Psoas muscle (tissue), 8 donors: Measurements from ENCODE around the gene SPG11. TPM values are rescaled to one million over a fixed set of nuclear protein-coding genes. Genes with fewer than 3 reads are reported as not detected.
"Not testable (repeated sequence)": the region's sequence is repeated elsewhere in the genome, so short reads cannot be mapped to it uniquely, and the experiment has no call there.

Experiments
- ATAC-seq, 4 donors: fragments of 200-7000 bp; cut with Tn5 transposase; one replicate each; pipeline ENCODE4 v1.9.1; 2020; ENCODE audit warnings: moderate library complexity in 3 of 4, mild to moderate bottlenecking in 2 of 4
- DNase-seq, 2 donors: peaks; one replicate each; pipeline ENCODE4 v3.0.0-alpha.2; 2020
- H3K27ac ChIP-seq: fragments of 200-600 bp; one replicate; pipeline ENCODE4 v1.8.0; 2022
- H3K27me3 ChIP-seq, 3 donors: fragments of 200-600 bp in 1 of 3; one replicate each; pipeline versions ENCODE4 v1.6.1 to v1.8.0; 2013 to 2022; ENCODE audit warnings: low read length in 2 of 3, mild to moderate bottlenecking in 2 of 3, moderate library complexity in 1 of 3; ENCODE audit not compliant: insufficient read depth in 3 of 3
- H3K36me3 ChIP-seq, 2 donors: fragments of 200-600 bp in 1 of 2; one replicate each; pipeline versions ENCODE4 v1.6.1 to v1.8.0; 2013 to 2022; ENCODE audit warnings: low read depth in 1 of 2, mild to moderate bottlenecking in 1 of 2, moderate library complexity in 1 of 2; ENCODE audit not compliant: insufficient read depth in 1 of 2
- H3K4me1 ChIP-seq: fragments of 200-600 bp; one replicate; pipeline ENCODE4 v1.8.0; 2022
- H3K4me3 ChIP-seq: fragments of 200-600 bp; one replicate; pipeline ENCODE4 v1.8.0; 2022; ENCODE audit warnings: mild to moderate bottlenecking
- H3K9me3 ChIP-seq: fragments of 200-600 bp; one replicate; pipeline ENCODE4 v1.8.0; 2022
- CTCF ChIP-seq: fragments of 200-600 bp; IDR thresholded peaks from one replicate; pipeline ENCODE4 v1.8.0; 2022; ENCODE audit warnings: antibody characterized with exemption
- WGBS, 3 donors: extraction: QIAGEN DNeasy Blood & Tissue Kit; methylation state at CpG; one replicate each; pipeline versions ENCODE4 v1.1.6 to v1.1.7; 2013; 5-methylcytosine and 5-hydroxymethylcytosine counted together
- intact Hi-C, 2 donors: fragments of 100-400 bp; cut with DNase I; formaldehyde crosslinking; loops; one replicate each; pipeline versions ENCODE4 v1.11.0 to v1.14.2; 2022
- polyA plus RNA-seq, 3 donors: library from polyadenylated mRNA; stranded (reverse); fragments of 200-250 nt; gene quantifications; one replicate each; pipeline ENCODE4 v1.2.3, GENCODE V29; 2013
- total RNA-seq, 4 donors: library from RNA; stranded (reverse); fragmentation: NEBNext Ultra II Directional in 2 of 4; extraction: Animal tissue kit (Norgen Biotek cat#: 25700) in 2 of 4; gene quantifications; one replicate each; pipeline versions ENCODE4 v1.2.1 to v1.2.4, GENCODE V29; 2021 to 2023
- donor health status: healthy with polysubstance abuse.
- donor health status: DM: no; HTN: no; CAD: no; lungs with moderate emphysema.
- donor health status: Bipolar disorder and iron deficiency.
- donor health status: healthy.
- donor health status: DM: yes; HTN: yes; CAD: no.
- donor health status: DM: no; HTN: no; CAD: no.
- donor health status: DM: no; HTN: no; CAD: no.
- donor health status: DM: yes; HTN: yes; CAD: no.

The SPG11 gene
- total and polyA plus RNA-seq, 7 donors: 10.3 to 38.1 (median 26.3) TPM

GRCh38 chr15:44694416-44694815 is 31.0 kb upstream of the SPG11 start:
- no peaks in the 10 kb centered on the region for H3K4me1 ChIP-seq
- intact Hi-C loops: no loop called here
- H3K9me3 ChIP-seq: no peaks in the 10 kb centered on the region
- DNase-seq: no peak
- H3K27me3 ChIP-seq: peaks cover 0 to 4% (median 0%) of the 10 kb centered on the region in 3 donors
- H3K36me3 ChIP-seq: no peaks in the 10 kb centered on the region
- 75 to 89% (median 82%) methylated on average over 4 of the region's 4 CpGs for WGBS, 3 donors
- H3K4me3 ChIP-seq: no peak overlapping the region
- H3K27ac ChIP-seq: no peak overlapping the region
- no peak for ATAC-seq
- TF ChIP-seq CTCF: no peak

GRCh38 chr15:44692659-44693058 is 29.2 kb upstream of the SPG11 start:
- Histone ChIP-seq H3K9me3 (no peaks in the 10 kb centered on the region), H3K27ac (no peak overlapping the region), H3K4me3 (no peak overlapping the region), H3K27me3 (peaks cover 0 to 4% (median 0%) of the 10 kb centered on the region in 3 donors), H3K4me1 (no peaks in the 10 kb centered on the region), H3K36me3 (no peaks in the 10 kb centered on the region)
- no peak for DNase-seq
- TF ChIP-seq CTCF: no peak
- intact Hi-C loops: no loop called here
- no peak for ATAC-seq
- 87 to 89% (median 87%) methylated on average over 1 of the region's 1 CpG for WGBS, 3 donors

- H3K27ac ChIP-seq, H3K27me3 ChIP-seq, DNase-seq, H3K4me3 ChIP-seq, H3K36me3 ChIP-seq, H3K4me1 ChIP-seq, ATAC-seq, intact Hi-C loops, H3K9me3 ChIP-seq: not testable (repeated sequence)
- WGBS, 3 donors: 40 to 64% (median 43%) methylated on average over 1 of the region's 1 CpG
Observed at GRCh38 chr15:44690245-44690644, 26.8 kb upstream of the SPG11 start.

GRCh38 chr15:44689318-44689717 is 25.9 kb upstream of the SPG11 start:
- DNase-seq, ATAC-seq, H3K9me3 ChIP-seq, H3K27me3 ChIP-seq, H3K4me3 ChIP-seq, H3K4me1 ChIP-seq, H3K36me3 ChIP-seq, H3K27ac ChIP-seq, intact Hi-C loops: not testable (repeated sequence)
- 75 to 79% (median 78%) methylated on average over 2 of the region's 2 CpGs for WGBS, 3 donors

- H3K27me3 ChIP-seq, H3K36me3 ChIP-seq, H3K4me3 ChIP-seq, H3K4me1 ChIP-seq, ATAC-seq, intact Hi-C loops, H3K27ac ChIP-seq, H3K9me3 ChIP-seq: not testable (repeated sequence)
- WGBS, 3 donors: 18 to 29% (median 24%) methylated on average over 8 of the region's 8 CpGs
- peak; percentile 24 to 62 for DNase-seq
Observed at GRCh38 chr15:44682809-44683682, 19.6 kb upstream of the SPG11 start.

GRCh38 chr15:44682211-44682610 is 18.7 kb upstream of the SPG11 start:
- no peaks in the 10 kb centered on the region for H3K27me3 ChIP-seq
- ATAC-seq (no peak), DNase-seq (no peak)
- 67 to 69% (median 69%) methylated on average over 2 of the region's 2 CpGs for WGBS, 3 donors
- intact Hi-C loops: no loop called here
- no peak overlapping the region for H3K4me3 ChIP-seq
- H3K9me3 ChIP-seq: no peaks in the 10 kb centered on the region
- no peaks in the 10 kb centered on the region for H3K36me3 ChIP-seq
- no peak for TF ChIP-seq CTCF
- H3K4me1 ChIP-seq: no peaks in the 10 kb centered on the region
- H3K27ac ChIP-seq: no peak overlapping the region
